HG03439 (cell line): ENCODE results near the gene PLXNB2.

Experiments used
- ATAC-seq: cut with Tn5 transposase; IDR thresholded peaks from one replicate; pipeline ENCODE4 v1.9.1; 2021; ENCODE audit warnings: mild to moderate bottlenecking, moderate library complexity; ENCODE audit not compliant: unreplicated experiment

The PLXNB2 gene

GRCh38 chr22:50299785-50300619, 7.4 kb downstream of the PLXNB2 start:
- no peak for ATAC-seq

GRCh38 chr22:50298937-50299784, 8.3 kb downstream of the PLXNB2 start:
- no peak for ATAC-seq

- no peak for ATAC-seq
Measured at GRCh38 chr22:50298266-50298637, 9.2 kb downstream of the PLXNB2 start.

DNA sequence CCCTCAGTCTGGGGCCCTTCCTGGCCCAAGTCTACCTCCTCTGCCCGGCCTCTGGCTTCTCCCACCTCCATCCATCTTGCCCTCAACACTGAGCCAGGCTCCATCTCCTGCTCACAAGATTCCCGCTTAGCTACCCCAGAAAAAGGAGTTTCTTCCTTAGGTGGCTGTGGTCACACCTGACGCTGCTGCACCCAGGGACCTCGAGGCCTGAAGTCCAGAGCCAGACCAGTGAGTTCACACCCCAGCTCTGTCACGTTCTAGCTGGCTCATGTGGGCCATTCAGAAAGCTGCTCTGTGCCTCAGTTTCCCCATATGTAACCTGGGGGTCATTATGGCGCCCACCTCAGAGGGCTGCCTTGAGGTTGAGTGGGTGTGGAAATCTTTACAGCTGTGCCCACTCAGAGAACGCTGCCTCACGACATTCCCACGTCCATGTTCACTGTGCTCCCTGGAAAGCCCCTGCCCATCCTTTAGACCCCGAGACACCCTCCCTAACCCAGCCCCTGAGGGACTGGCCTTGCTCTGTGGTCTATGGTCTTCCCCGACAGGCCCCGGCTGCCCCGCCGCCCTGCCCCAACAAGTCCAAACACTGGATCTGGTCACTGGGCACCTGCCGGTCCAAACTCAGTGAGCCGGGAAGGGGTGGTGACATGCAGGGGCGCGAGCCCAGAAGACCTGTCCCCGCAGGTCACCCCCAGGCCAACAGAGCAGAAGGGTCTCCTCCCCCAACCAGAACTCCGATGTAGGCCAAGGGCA, 9.8 kb downstream of the PLXNB2 start:
- ATAC-seq: no peak

GRCh38 chr22:50296658-50297490, 10.6 kb downstream of the PLXNB2 start:
- no peak for ATAC-seq

DNA sequence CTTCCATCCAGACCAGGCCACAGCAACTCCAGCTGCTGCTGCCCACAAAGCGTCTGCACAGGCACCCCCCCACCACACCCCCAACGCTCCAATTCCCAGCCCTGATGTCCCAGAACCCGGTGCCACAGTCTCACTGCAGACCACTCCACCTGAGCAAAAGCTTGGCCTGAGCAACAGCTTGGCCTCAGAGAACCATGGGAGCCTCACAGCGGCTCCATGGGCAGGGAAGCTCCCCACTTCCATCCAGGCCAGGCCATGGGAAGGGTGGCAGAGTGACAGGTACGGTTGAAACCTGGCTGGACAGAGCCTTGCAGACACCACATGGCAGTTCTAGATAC, 13.2 kb downstream of the PLXNB2 start:
- no peak for ATAC-seq

DNA sequence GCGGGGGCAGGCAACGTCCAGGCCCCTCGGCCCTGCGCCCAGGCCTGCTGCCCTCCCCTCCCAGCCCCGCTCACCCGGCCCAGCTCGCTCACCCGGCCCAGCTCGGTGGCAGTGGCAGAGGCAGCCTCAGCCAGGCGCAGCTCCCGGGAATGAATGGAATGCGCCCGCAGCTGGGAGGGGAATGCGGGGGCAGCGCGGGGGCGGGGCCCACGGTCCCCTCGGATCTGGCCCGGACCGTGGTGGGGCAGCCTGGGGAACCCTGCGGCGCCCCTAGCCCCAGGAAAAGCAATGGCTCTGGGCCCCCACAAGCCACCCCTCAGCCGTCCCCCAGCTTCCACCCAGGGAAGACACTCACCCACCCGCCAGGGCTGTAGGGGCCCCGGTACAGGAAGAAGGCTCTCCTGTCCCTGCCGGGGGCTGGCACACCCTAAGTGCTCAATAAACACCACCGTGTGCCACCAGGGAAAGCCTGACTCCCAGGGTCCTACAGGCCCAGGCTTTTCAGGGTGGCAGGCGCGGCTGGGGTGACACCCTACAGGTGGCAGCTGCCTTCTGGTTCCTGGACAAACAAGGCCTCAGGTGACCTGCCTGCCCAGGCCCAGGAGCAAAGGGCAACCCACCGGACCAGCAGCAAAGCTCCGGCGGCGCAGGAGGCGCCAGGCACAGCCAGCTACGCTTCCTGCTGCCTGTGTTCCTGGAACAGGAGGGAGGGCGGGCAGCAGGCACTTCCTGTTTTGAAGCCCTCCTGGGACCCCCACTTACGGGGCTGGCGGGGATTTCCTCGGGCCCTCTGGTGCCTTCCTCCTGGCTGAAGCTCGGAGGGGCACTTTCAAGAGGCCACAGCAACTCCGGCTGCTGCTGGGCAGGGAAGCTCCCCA, 13.8 kb downstream of the PLXNB2 start:
- ATAC-seq: no peak

- no peak for ATAC-seq
Measured at GRCh38 chr22:50292643-50293440, 14.6 kb downstream of the PLXNB2 start.

DNA sequence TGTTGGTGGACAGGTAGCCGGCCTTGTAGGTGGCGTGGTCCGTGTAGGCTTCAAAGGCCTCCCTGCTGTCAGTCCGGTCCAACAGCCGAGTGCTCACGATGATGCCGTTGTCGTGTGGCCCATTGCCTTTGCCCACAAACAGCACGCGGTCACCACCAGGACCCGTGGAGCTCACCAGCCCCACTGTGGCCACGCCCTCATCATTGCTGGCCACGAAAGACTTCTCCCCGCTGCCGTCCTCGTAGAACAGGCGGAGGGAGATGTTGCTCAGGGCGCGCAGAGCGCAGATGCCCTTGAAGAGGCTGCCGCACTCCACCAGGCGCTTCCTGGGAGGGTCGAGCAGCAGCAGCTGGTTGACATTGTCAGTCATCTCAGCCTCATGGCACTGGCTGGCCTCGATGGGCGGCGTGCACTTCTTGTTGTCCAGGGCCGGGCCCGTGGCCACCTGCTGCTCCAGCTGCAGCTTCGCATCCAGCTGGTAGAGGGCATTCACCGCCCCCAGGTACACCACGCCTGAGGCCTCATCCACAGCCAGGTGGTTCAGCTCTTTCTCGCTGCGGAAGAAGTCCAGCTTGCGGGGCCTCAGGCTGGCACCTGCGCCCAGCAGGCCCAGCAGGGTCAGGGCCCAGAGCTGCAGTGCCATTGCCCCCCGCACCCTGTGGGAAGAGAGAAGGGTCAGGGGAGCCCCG, 17.4 kb downstream of the PLXNB2 start:
- ATAC-seq: no peak

DNA sequence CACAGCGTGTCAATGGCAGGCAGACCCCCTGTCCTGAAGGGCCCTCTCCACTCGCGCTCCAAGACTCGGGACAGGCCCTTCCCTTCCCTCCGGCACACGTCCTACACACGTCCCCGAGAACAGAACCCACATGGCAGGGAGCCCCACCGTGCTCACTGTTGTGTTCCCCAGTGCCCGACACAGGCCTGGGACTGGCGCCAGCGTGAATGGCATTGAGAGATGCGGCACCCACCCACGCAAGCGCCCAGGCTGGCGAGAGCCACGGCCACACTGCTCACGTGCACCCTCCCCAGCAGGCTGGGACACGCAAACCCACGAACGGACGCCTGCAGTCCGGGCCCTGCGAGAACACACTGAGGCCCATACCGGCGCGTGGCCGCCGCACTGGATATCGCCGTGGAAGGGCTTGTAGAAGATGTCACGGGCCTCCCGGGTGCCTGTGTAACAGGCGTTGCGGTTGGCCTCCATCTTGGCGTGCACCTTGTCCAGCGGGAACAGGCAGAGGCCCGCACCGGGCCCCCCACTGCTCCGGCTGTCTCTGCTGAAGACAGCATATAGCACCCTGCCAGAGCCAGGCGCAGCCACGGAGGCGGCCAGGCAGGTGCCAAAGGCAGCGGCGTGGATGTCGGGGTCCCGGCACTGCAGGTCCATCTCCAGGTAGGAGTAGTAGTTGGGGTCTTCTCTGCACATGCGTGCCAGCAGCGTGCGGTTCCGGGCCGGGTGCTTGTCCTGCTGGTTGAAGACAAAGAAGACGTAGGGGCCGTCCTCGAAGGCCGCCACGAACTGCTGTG, 18.1 kb downstream of the PLXNB2 start:
- no peak for ATAC-seq

GRCh38 chr22:50287731-50288130, 19.7 kb downstream of the PLXNB2 start:
- no peak for ATAC-seq

- no peak for ATAC-seq
Measured at GRCh38 chr22:50286701-50287318, 20.6 kb downstream of the PLXNB2 start.

GRCh38 chr22:50286275-50286674, 21.2 kb downstream of the PLXNB2 start:
- ATAC-seq: no peak

- no peak for ATAC-seq
Measured at GRCh38 chr22:50285568-50286229, 21.7 kb downstream of the PLXNB2 start.

DNA sequence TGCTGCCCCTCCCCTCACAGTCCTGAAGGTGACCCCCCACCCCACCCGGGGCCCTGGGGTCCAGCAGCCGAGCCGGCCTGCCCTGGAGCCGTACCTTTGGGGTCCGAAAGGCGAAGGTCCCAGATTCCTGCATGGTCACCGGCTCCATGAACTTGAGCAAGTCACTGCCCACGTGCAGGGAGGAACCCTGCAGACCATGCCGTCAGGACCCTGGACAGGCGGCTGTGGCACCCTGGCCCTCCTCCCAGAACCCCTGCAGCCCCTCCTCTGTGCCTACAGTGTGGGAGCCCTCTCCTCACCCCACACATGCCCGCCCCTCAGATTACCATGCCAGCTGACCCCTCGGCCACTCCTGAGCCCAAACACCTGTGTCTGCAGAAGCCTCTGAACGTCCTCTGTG, 23.0 kb downstream of the PLXNB2 start:
- ATAC-seq: no peak

- no peak for ATAC-seq
Measured at GRCh38 chr22:50283821-50284220, 23.6 kb downstream of the PLXNB2 start.
